SU-DHL-6 (cell line): ENCODE data around the gene ONECUT1.

Experiments
- EZH2phosphoT487 ChIP-seq: fragments of 200-600 bp; sonication (generic), shearing (Covaris generic); conservative IDR thresholded peaks from 2 replicates; pipeline ENCODE4 v1.6.1; 2018; ENCODE audit warnings: mild to moderate bottlenecking, antibody characterized with exemption, low read length, moderate library complexity, mixed read lengths
- TF ChIP-seq, protein P1 (sequence below): fragments of 200-600 bp; sonication (generic); IDR thresholded peaks from one replicate; pipeline ENCODE4 v1.5.1; 2017; ENCODE audit warnings: antibody characterized with exemption, mild to moderate bottlenecking, low read length, moderate library complexity; ENCODE audit not compliant: insufficient read depth, poor library complexity, severe bottlenecking

DNA sequence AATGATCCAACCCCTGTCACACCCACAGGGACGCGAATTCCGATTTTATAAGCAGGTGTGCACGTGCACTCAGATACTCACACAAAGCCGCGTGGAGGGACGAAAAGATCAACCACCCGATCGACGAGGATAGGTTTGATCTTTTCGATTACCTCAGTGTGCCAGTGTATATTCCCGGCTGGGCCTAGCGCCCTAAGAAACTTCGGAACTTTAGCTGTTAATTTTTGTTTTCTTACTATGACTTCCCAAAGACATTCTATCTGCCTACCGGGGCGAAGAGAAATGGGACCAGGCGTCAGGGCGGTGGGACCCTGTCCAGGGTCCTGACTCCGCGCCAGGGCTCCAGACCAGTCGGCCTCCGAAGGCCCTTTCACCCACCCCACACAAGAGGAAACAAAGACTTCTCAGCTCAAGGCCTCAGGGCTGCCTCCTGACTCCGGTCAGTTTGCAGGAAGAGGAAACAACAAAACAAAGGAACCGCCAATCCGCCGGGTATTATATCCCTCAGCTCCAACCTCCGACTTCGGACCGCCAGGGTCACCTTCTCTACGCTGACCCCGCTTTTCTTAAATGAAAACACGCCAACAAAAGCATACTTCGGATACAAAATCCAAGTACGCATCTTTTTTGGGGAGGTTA is 6.8 kb downstream of the ONECUT1 start:
- TF ChIP-seq, protein P1, sequence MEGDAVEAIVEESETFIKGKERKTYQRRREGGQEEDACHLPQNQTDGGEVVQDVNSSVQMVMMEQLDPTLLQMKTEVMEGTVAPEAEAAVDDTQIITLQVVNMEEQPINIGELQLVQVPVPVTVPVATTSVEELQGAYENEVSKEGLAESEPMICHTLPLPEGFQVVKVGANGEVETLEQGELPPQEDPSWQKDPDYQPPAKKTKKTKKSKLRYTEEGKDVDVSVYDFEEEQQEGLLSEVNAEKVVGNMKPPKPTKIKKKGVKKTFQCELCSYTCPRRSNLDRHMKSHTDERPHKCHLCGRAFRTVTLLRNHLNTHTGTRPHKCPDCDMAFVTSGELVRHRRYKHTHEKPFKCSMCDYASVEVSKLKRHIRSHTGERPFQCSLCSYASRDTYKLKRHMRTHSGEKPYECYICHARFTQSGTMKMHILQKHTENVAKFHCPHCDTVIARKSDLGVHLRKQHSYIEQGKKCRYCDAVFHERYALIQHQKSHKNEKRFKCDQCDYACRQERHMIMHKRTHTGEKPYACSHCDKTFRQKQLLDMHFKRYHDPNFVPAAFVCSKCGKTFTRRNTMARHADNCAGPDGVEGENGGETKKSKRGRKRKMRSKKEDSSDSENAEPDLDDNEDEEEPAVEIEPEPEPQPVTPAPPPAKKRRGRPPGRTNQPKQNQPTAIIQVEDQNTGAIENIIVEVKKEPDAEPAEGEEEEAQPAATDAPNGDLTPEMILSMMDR = no peak
- TF ChIP-seq EZH2phosphoT487 = no peak
